GM18907 (cell line): ENCODE results near the gene CBY2.
A peak's percentile ranks its signal among the peaks of the same experiment; 100 is the strongest.

ENCODE experiments used
- ATAC-seq: cut with Tn5 transposase; IDR thresholded peaks from one replicate; pipeline ENCODE4 v1.9.1; 2021; ENCODE audit warnings: mild to moderate bottlenecking, moderate library complexity; ENCODE audit not compliant: unreplicated experiment

The CBY2 gene

DNA sequence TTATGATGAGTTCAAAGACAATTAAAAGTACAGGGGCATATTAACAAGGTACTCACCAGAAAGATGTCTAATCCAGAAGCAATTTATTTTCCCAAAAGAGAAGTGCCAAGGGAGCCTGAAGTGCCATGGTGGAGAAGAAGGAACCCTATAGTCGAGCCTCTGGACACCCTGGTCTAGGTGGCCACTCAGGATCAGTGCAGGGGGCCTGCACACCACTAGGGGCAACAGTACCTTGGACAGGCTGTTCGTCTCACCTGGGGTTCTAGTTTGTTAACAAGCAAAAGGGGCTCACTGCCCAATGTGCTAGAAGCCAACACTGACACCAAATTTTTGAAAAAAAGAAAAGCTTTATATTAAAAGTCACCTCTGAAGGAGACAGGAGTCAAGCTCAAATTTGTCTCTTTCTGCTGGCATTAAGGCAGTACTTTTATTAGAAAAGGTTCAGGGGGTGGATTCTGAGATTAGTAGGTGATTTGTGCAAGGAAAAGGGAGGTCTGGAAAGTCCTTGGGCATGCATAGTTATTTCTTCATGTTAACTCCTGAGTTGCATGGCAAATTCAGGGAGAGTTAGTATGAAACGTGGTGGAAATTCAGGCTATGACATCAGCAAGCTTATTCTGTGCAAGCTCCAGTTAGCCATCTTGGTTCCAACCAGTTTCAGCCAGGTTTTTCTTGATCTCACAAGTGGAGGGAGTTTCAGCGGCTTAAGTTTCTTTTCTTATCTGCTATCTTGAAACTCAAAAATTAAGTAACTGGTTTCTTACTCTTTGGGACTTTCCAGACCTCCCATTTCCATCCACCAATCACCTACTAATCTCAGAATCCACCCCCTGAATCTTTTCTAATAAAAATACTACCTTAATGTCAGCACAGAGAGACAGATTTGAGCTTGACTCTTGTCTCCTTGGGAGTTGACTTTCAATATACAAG, 884 bp upstream of the CBY2 start:
- ATAC-seq: peak; percentile 66

DNA sequence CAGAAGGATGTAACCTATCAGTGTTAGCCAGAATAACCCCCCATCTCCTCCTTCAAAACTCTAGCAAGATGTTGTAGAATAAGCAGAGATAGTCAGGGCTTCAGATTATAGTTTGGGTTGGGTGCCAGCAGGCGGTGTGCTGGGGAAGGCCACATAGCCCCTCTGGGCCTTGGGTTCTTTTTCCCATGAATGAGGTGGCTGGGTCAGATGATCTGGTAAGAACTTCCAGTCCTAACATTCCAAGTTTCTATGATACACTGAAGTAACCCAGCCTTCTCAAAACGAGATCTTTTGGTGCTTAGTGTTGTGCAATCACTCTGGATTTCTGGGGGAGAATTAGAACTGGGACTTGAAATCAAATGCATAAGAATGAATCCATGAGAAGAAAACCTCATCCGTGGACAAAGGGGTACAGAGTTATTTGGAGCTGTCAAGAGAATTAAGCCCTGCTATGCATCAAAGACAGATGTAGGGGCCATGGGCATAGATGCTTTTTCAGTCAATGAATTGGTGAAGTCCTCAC, 810 bp downstream of the CBY2 start:
- no peak for ATAC-seq

DNA sequence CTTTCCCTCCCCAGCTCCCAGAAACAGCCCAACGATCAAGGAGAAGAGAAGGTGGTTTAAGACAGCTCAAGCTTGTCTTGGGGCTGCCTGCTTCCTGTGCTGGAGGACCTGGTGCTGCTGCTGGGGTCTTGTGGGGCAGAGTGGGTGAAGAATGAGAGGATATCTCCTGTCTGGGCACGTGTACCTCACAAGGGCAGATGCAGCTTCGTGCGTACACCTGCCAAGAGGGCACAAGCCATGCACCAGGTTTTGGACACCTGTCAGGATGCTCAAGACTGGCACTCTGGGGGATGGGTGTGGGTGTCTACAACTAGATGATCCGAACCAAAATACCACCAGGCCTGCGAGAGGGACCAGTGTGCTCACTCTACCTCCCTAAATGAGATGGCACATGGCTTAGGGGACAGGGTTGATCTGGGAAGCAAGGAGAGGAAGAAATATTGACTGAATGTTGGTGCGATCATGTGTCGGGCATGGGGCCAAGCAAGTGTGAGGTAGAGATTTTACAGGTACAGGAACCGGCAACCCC, 2.2 kb downstream of the CBY2 start:
- no peak for ATAC-seq

DNA sequence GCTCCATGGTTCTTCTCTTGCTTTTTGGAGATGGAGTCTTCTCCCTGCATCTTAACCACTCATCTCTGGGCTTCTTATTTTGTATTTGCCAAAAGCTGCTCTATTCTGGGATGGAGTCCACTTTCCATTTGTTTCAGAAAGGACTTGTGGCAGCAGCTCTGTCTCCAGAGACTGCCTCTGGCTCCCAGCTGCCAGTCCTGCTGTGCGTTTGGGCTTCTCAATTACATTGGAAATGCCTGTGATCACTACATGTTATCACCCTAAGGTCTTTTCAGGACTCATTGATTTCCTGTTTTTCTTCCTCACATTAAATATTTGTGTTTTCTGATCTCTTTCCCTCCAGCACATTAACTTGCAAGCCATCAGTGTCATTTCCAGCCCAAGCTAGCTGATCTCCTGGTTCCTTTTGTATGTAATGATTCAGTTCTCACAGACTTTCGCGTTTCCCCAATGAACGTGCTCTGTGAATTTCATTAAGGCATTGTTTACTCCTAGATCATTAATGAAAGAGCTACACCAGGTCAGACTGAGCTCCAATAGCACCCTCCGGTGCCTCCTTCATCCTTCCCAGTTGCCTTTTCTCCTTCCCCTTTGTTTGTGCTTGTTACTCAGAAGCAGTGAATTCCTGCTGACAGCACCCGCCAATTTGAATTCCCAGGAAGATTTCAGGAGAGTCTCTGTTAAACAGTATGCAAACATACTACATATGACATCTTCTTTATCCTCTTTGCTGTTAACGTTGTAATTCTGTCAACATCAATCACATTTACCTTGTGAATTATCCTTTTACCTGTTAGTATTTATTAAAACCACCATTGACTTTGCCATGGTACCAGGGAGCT, 3.0 kb downstream of the CBY2 start:
- no peak for ATAC-seq

DNA sequence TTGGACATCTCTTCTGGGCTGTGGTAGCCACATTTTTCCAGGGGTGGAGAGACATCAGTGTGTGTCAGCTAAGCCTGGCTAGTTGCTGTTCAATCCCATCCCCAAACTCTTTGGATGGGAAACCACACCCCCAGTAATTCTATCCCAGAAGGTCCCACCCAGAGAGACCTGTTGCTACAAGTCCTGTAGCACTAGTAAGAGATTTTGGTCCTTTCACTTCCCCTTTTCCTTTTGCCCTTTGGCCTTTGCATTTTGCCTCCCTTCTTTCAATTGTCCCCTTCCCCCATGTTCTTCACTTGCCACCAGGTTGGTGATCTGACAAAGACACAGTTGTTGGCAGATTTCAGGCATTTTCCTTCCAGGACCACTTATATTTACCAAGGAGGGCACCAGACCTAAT, 3.8 kb downstream of the CBY2 start:
- no peak for ATAC-seq

DNA sequence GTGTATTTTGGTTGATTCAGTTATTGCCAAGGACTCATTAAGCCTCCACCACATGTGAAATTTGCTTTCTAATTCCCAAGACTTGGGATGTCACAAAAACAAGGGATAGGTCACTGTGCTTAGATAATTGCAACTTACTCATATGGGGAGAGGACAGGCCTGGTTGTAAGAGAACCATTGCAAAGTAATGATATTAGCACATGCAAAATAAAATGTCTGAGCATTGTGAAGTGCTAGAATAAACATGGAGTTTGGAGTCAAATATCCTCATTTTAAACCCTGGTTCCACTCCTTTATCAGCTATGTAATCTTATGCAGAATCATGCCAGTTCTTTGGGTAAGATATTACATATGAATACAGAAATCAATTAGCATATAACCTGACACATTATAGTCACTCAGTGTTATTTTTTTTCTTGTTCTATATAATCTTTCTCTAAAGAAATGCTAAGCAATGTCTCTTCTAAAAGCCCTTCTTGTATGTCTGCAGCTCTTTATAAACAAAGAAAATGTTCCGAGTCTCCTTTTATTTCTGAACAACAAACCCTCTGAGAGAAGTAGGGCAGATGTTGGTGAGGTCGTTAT, 5.5 kb downstream of the CBY2 start:
- ATAC-seq: no peak

DNA sequence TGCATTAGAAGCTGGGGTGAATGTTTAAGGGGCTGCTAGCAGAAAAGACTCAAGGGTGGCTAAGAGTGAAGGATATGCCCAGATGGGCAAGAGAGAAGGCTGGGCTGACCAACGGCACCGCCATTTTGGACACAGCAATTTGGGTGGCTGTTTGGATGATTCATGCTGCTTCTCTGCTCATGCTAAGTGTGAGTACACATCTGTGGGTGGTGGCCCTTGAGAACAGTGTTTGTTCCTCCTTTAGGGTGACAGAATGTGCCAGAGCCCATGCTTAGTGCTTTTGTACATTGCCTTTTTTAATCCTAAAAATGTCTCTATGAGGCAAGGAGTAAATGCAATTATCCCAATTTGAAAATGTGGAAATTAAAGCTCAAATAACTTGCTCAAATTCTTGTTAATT, 9.8 kb downstream of the CBY2 start:
- no peak for ATAC-seq

DNA sequence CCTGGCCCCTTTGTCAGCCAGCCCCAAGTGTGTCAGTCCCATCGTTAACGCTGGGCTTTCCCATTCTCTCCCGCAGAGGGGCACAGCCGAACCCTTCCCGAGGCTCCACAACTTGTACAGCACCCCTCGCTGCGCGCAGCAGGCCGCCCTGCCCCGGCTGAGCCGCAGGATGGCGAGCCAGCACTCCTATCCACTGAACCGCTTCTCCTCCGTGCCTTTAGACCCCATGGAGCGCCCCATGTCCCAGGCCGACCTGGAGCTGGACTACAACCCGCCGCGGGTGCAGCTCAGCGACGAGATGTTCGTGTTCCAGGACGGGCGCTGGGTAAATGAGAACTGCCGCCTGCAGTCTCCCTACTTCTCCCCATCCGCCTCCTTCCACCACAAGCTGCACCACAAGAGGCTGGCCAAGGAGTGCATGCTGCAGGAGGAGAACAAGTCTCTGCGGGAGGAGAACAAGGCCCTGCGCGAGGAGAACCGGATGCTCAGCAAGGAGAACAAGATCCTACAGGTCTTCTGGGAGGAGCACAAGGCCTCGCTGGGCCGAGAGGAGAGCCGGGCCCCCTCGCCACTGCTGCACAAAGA, 11.1 kb downstream of the CBY2 start:
- no peak for ATAC-seq

DNA sequence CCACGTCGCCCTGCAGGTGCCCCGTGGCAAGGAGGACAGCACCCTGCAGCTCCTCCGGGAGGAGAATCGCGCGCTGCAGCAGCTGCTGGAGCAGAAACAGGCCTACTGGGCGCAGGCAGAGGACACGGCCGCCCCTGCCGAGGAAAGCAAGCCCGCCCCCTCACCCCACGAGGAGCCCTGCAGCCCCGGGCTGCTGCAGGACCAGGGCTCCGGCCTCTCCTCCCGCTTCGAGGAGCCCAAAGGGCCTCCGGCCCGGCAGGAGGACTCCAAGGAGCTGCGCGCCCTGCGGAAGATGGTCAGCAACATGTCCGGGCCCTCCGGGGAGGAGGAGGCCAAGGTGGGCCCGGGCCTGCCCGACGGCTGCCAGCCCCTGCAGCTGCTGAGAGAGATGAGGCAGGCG, 11.6 kb downstream of the CBY2 start:
- no peak for ATAC-seq

DNA sequence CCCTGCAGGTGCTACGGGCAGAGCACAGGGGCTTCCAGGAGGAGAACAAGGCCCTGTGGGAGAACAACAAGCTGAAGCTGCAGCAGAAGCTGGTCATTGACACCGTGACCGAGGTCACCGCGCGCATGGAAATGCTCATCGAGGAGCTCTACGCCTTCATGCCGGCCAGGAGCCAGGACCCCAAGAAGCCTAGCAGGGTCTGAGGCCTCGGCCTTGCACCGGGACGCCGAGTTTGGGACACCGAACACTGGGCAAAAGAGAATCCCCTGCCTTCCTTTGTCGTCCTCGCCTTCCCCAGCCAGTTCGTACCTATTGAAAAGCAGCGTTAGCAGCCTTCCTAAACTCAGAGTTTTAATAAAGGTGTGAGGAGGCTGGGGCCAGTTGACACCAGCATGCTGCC, 12.1 kb downstream of the CBY2 start:
- no peak for ATAC-seq

DNA sequence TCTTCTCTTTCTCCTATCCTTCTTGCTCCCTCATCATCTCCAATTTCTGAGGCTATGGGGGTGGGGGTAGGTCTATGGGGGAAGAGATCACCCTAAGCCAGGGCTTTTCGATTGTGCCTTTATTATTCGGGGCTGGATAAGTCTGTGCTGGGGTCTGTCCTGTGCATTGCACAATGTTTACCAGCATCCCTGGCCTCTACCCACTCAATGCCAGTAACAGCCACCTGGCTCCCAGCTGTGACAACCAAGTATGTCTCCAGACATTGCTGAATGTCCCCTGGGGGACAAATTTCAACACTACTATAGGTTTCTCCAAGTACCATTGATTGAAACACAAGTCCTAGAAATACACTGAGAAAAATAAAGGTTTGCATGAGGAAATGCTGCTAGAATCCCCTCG, 13.2 kb downstream of the CBY2 start:
- ATAC-seq: no peak

DNA sequence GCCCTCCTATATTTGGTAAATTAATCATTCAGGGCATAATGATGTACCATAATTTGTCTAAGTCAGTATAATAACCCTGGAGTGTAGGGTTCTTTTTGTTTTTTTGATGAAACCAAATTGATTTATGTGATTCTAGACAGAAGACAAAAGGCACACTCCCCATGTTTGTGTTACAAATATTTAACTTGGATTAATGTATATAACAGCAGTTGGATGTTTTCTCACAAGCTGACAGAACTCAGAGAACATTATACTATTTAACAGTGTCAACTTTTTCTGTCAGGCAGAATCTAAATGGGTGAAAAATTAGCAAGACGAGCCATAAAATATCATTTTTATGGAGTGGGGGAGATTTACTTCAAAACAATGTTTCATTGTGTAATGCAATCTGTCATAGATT, 15.2 kb downstream of the CBY2 start:
- ATAC-seq: no peak

DNA sequence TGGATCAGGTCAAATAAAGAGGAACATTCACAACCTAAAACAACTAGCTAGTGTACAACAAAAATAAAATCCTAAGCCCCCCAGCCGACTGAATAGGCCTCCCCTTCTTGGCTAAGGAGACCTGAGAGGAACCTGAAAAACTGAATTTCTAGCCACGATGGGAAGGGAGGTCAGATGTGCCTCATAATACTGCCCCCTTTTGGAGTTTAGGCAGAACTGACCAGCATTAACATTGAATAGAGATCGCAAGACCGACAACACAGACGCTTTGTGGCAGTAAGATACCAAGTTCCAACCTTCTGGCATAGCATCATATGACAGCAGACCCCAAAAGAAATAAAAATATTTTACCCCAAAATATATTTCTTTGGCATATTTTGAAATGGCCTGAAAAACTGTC, 15.9 kb downstream of the CBY2 start:
- ATAC-seq: peak; percentile 51

DNA sequence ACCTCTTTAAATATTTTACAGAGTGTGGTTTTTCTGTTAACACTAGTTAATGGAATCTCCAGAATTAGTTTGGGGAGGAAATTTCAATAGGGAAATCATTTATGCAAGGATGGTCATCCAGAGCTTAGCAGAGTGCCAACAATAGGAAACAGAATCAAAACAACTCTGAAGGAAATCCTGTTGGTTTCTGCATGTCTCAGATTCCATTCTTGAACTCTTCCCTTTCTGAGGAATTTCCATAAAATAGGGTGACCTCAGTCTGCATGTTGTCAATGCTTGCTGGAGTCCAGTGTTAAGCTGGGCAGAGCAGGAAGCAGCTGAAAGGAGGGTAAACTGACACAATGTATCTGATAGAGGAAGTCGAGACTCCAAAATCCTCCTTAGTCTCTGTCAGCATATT, 16.9 kb downstream of the CBY2 start:
- ATAC-seq: no peak

DNA sequence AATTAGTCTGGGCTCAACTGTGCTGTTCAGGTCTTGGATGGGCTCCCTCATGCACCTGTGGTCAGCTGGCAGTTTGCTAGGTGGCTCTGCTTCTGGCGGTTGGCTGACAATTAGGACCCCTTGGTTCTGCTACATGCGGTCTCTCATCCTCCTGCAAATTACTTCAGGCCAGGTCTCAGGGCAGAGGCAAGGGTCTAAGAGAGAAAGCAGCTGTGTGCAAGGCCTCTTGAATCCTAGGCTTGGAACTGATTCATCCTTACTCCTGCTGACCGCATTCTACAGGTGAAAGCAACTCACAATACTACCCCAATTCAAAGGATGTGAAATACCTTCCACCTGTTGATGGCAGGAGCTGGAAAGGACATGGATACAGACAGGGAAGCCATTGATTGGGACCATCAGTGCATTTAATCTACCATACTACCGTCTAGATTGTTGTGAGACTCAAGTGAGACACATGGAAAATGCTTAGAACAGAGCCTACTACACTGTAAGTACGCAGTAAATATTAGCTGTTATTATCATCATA, 19.1 kb downstream of the CBY2 start:
- no peak for ATAC-seq

DNA sequence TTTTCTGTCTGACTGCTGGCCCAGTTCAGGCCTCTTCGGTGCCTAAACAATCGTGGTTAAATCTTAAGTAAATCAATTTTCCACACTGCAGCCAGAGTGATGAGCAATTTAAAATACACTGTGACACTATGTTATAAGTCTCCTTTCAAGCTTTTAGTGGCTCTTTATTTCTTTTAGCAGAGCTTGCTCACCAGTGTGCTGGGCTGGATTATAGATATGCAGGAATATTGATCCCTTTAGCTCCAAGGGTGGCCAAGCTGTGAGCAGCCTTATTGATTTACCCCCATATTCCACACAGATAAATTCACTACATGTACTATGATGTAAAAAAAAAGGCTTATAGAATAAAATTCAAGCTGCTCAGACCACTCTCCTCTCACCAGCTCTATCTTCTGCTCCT, 21.7 kb downstream of the CBY2 start:
- ATAC-seq: no peak

DNA sequence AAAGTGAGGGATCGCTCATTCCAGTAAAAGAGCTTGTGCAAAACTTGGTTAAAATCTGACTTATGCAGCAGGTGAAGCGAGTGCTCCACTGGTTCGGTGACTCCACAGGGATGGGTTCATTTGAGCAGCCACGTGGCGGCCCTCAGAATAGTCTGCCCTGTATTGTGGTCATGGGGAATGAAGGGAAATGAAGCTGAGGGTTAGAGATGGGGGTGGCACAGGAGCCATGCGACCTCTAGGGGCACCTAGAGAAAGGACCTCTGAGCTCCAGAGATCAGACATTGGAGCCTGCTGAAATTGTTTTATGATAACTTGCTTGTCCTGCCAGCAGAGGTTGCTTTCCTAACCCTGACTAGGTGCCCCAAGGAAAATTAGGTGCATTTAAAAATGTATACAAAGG, 26.6 kb downstream of the CBY2 start:
- ATAC-seq: no peak

DNA sequence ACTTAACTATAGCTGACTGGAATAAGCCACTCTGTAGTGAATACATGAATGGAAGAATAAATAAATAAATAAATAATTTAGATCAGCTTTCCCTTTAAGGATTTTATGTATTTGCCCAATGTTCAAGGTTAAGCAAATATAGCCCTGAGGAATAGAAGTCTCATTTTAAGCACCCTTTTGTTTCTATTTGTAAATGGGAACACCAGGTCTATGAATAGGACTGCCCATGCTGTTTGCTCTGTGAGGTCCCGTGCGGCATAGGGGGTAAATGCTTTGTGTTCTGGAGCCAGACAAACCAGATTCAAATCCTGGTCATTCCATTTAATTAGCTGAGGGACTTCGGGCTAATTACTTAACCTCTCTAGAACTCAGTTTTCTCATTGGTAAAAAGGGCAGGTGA, 29.3 kb downstream of the CBY2 start:
- ATAC-seq: no peak

DNA sequence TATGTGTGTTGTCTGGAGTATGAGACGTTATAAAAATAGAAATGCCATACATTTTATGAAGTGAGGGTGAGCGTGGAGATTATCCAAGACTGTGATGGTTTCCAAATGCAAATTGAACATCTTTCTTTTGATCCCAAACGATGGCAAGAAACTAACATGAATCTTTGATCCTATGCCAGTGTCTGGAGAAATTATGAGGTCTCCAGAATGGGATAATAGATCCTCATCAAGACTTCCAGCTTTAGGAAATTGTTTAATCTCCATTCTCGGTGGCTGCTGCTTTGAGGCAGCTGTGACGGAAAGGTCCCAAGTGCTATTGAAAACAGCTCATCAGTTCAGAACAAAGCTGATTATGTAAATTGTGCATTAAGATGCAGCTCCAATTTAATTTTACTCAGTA, 30.8 kb downstream of the CBY2 start:
- no peak for ATAC-seq

DNA sequence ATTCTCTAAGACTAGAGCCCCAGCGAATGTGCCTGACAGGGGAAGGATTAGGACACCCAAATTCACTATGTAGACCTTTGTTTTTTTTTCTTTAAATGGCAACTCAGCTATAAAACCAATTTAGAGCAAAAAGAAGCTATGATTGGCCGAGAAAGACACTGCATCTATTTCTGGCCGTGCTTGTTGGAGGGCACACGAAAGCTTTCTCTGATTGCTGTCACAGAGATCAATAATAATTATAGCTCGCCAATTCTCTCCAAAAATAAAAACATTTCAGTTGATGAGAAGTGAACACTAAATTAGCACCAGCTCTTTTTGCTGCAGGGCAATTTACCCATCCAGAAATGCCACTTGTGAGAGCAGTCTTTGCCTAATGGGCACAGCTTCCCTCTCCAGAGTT, 31.2 kb downstream of the CBY2 start:
- ATAC-seq: no peak

DNA sequence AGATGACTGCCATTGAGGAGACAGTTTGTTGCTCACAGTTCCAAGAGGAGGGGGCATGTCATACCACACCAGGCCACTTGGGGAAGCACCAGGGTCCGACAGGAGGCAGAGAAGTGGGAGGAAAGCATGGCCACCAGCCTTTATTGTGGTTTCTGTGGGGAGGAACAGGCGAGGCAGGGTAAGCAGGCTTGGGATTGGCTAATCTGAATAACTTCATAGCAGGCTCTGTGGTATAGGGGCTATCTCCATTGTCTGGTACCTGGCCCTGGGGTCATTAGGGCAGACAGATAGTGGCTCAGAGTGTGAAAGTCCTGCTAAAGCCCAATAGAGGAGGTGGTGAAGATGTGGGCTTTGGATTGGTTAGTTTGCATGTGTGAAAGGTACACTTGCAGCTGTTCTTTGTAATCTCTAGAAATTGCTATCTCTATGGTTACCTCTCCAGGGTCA, 35.5 kb downstream of the CBY2 start:
- no peak for ATAC-seq
